Bronchial epithelial cell (primary cell): ENCODE results near the gene CHST8. TPM values are rescaled to one million over a fixed set of nuclear protein-coding genes. Genes with fewer than 3 reads are reported as not detected.
"Not testable (repeated sequence)": the region's sequence is repeated elsewhere in the genome, so short reads cannot be mapped to it uniquely, and the experiment has no call there.

ENCODE experiments used
- DNase-seq: peaks from one replicate; pipeline ENCODE4 v3.0.0-alpha.2; 2010; ENCODE audit warnings: low read depth
- FAIRE-seq: peaks from 2 replicates; lab custom pipeline; 2011; peaks lifted over from hg19 to GRCh38; lab: Jason Lieb, UNC
- H3K27me3 ChIP-seq: 2 replicates; pipeline ENCODE4 v1.5.1; 2011; ENCODE audit warnings: low read length; ENCODE audit not compliant: control insufficient read depth, insufficient read depth
- H3K36me3 ChIP-seq: 2 replicates; pipeline ENCODE4 v1.5.1; 2011; ENCODE audit warnings: low read length; ENCODE audit not compliant: control insufficient read depth, insufficient read depth
- H3K4me3 ChIP-seq: 2 replicates; pipeline ENCODE4 v1.5.1; 2011; ENCODE audit warnings: mild to moderate bottlenecking, low read depth, low read length, control low read depth
- CTCF ChIP-seq: IDR thresholded peaks from 2 replicates; pipeline ENCODE4 v1.5.1; 2011; ENCODE audit warnings: mild to moderate bottlenecking, moderate library complexity, low read length, control low read depth, inconsistent platforms; ENCODE audit not compliant: insufficient read depth, severe bottlenecking
- total RNA-seq: library from RNA; depleted of rRNA; stranded (reverse); fragments of >200 nt; gene quantifications from 2 replicates; pipeline ENCODE4 v1.2.1, GENCODE V29; 2014

CHST8 gene
- total RNA-seq, 1 donor from 2014 or later = under 0.01 TPM

DNA sequence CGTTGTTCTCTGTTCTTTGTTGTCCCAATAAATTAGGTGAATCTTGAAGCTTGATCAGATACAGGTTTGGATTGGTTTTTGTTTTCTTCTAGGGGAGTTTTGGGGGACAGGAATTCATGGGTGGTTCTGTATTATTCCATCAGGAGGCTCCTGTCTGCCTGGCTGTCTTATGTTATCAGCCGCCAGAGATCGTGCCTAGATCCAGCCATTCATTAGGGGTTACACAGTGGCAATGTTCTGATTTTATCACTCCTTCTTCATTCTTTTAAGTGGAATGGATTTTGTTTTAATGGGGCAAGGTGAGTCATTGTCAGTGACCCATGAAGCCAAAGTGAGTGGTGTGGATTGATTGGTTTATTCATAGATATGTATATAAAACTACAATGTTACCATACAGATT is 71.9 kb downstream of the CHST8 start:
- DNase-seq (no peak), FAIRE-seq (no peak)
- TF ChIP-seq CTCF = no peak
- Histone ChIP-seq H3K36me3 (no peaks in the 10 kb centered on the region), H3K27me3 (no peaks in the 10 kb centered on the region), H3K4me3 (no peak overlapping the region)

GRCh38 chr19:33695547-33695946 is 73.8 kb downstream of the CHST8 start:
- not testable (repeated sequence) for H3K27me3 ChIP-seq, FAIRE-seq

DNA sequence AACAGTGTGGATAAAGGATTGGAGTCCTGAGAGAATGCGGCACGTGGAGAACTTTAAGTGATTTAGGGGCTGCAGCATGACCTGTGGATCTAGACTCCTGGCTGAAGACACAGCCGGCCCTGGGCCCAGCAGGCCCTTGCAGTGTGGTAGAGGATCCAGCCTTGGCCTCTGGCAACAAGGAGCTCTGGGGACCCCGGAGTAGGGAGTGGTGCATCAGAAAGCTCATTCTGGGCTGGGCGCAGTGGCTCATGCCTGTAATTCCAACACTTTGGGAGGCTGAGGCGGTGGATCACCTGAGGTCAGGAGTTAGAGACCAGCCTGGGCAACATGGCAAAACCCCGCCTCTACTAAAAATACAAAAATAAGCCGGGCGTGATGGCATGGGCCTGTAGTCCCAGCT is 76.0 kb downstream of the CHST8 start:
- H3K36me3 ChIP-seq = no peaks in the 10 kb centered on the region
- H3K27me3 ChIP-seq = no peaks in the 10 kb centered on the region
- DNase-seq = no peak
- FAIRE-seq = no peak
- no peak for TF ChIP-seq CTCF
- no peak overlapping the region for H3K4me3 ChIP-seq

More at GRCh38 chr19:33695547-33695946, 73.8 kb downstream of the CHST8 start:
- not testable (repeated sequence) for DNase-seq, H3K36me3 ChIP-seq, H3K4me3 ChIP-seq

DNA sequence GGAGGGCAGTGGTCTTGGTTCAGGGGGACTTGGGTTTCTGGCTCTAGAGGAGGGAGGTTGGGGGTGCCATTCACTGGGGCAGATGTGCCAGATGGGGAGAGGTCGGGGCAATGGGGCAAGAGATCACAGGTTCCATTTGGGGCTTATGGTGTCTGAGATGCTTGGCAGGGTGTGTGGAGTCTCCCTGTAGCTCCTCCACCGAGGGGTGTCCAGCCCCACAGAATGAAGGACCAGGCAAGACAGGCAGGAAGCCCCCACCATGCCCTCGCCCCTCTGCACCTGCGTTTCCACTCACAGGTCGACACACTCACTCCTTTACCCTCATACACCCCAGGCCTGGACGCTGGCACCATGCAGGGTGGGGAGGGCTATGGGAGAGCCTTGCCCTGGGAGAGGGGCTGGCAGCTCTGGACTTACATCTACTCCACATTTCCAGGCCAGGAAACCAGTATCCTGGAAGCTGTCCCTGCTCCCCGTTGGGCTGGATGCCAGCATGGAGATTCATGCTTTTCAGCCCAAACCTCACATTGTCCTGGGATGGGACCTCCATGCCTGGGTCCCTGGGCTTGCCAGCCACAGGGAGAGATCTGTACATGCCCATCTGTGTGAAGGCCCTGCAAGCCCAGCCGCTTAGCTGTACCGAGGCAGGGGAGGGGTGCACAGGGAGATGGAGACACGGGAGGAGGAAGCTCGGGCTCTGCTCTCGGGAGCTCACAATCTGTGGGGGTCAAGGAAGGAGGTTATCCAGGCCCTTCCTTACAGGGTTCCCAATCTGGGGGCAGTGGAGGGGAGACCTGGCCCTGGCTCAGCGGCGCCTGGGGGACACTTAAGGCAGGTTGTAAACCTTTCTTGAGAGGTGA is 77.1 kb downstream of the CHST8 start:
- TF ChIP-seq CTCF = no peak
- Histone ChIP-seq H3K4me3 (no peak overlapping the region), H3K27me3 (no peaks in the 10 kb centered on the region), H3K36me3 (no peaks in the 10 kb centered on the region)
- FAIRE-seq (no peak), DNase-seq (no peak)

- no peak overlapping the region for H3K4me3 ChIP-seq
- FAIRE-seq = no peak
- TF ChIP-seq CTCF = no peak
Measured at GRCh38 chr19:33699754-33700407, 78.1 kb downstream of the CHST8 start.

DNA sequence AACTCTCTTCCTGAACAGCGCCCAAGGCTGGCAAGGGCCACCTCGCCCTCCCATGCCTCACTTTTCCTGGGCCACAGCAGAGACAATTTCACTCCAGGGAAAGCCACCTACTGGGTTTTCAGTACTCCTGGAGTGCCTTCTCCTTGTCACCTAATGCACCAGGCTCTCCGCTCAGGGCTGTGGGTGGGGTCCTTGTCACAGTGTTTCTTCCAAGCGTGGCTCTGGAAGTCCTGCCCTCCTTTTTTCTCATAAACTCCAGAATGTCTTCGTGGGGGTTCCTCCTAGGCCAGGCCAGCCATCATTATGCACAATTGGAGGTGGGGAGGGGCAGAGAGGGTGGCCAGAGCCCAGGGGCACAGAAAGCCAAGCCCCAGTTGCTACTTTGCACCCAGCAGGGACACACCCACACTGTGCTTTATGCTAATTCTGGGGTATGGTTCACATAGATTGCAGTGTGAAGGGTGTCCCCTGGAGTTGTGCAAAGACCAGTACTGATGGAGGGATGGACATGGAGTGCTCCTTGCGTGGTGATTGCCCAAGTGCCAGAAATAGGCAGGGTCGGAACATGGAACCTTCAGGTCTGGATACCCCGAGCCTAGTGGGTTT is 78.8 kb downstream of the CHST8 start:
- Histone ChIP-seq H3K36me3 (no peaks in the 10 kb centered on the region), H3K4me3 (no peak overlapping the region), H3K27me3 (no peaks in the 10 kb centered on the region)
- DNase-seq (no peak), FAIRE-seq (no peak)
- no peak for TF ChIP-seq CTCF

More at GRCh38 chr19:33699754-33700407, 78.1 kb downstream of the CHST8 start:
- H3K36me3 ChIP-seq = no peaks in the 10 kb centered on the region
- H3K27me3 ChIP-seq = no peaks in the 10 kb centered on the region
- no peak for DNase-seq
